Neural cell (in vitro differentiated cells): ENCODE data around the gene CLSTN3. TPM values are rescaled to one million over a fixed set of nuclear protein-coding genes. Genes with fewer than 3 reads are reported as not detected.

Experiments
- H2AFZ ChIP-seq: fragments of 200-600, 300-800 bp; sonication (generic), shearing (Covaris generic); 2 replicates; pipeline ENCODE4 v1.6.0; 2014; ENCODE audit warnings: low read depth, mild to moderate bottlenecking, antibody characterized with exemption, low read length, moderate library complexity
- H3F3A ChIP-seq: fragments of 200-600 bp; shearing (Covaris generic); 2 replicates; pipeline ENCODE4 v1.6.1; 2016; ENCODE audit warnings: mild to moderate bottlenecking, moderate library complexity, mixed read lengths, antibody characterized with exemption, low read length; ENCODE audit not compliant: insufficient read depth, poor library complexity, severe bottlenecking
- H3K27ac ChIP-seq: fragments of 200-600, 300-800 bp; sonication (generic), shearing (Covaris generic); 2 replicates; pipeline ENCODE4 v1.5.1; 2014; ENCODE audit warnings: mild to moderate bottlenecking, low read length, moderate library complexity
- H3K27me3 ChIP-seq: fragments of 300-800, 200-600 bp; sonication (generic), shearing (Covaris generic); 2 replicates; pipeline ENCODE4 v1.6.0; 2014; ENCODE audit warnings: mild to moderate bottlenecking, low read depth, low read length, moderate library complexity; ENCODE audit not compliant: insufficient read depth
- H3K36me3 ChIP-seq: fragments of 300-800, 200-600 bp; sonication (generic), shearing (Covaris generic); 2 replicates; pipeline ENCODE4 v1.5.1; 2014; ENCODE audit warnings: mild to moderate bottlenecking, antibody characterized with exemption, low read length, moderate library complexity; ENCODE audit not compliant: insufficient read depth
- H3K4me2 ChIP-seq: fragments of 300-800, 200-600 bp; sonication (generic), shearing (Covaris generic); 2 replicates; pipeline ENCODE4 v1.6.0; 2014; ENCODE audit warnings: mild to moderate bottlenecking, low read length
- H3K4me3 ChIP-seq: fragments of 300-800, 200-600 bp; sonication (generic), shearing (Covaris generic); 2 replicates; pipeline ENCODE4 v1.5.1; 2014; ENCODE audit warnings: mild to moderate bottlenecking, low read length, moderate library complexity
- H3K79me2 ChIP-seq: fragments of 200-600 bp; shearing (Covaris generic); replicated peaks from 2 replicates; pipeline ENCODE4 v1.6.0; 2014; ENCODE audit warnings: mild to moderate bottlenecking, low read length, moderate library complexity; ENCODE audit not compliant: insufficient read depth
- H3K9ac ChIP-seq: fragments of 300-800, 200-600 bp; sonication (generic), shearing (Covaris generic); 2 replicates; pipeline ENCODE4 v1.6.1; 2016; ENCODE audit warnings: mild to moderate bottlenecking, low read length, mixed read lengths
- H3K9me2 ChIP-seq: fragments of 200-600 bp; shearing (Covaris generic); 2 replicates; pipeline ENCODE4 v1.6.1; 2016; ENCODE audit warnings: mild to moderate bottlenecking, low read length, mixed read lengths; ENCODE audit not compliant: insufficient read depth
- H3K9me3 ChIP-seq: fragments of 200-600, 300-800 bp; sonication (generic), shearing (Covaris generic); 2 replicates; pipeline ENCODE4 v1.6.1; 2016; ENCODE audit warnings: mild to moderate bottlenecking, mixed run types, low read length, moderate library complexity, mixed read lengths
- H4K20me1 ChIP-seq: fragments of 200-600 bp; shearing (Covaris generic); 2 replicates; pipeline ENCODE4 v1.6.1; 2016; ENCODE audit warnings: mild to moderate bottlenecking, mixed run types; ENCODE audit not compliant: insufficient read depth
- EP300 ChIP-seq: fragments of 450-650 bp; conservative IDR thresholded peaks from 2 replicates; pipeline ENCODE4 v1.6.1; 2014; ENCODE audit warnings: antibody characterized with exemption, mild to moderate bottlenecking, moderate library complexity; ENCODE audit not compliant: poor library complexity, severe bottlenecking
- EZH2 ChIP-seq: fragments of 200-600, 300-800 bp; shearing (Covaris generic), sonication (generic); IDR thresholded peaks from 2 replicates; pipeline ENCODE4 v1.6.1; 2014; ENCODE audit warnings: antibody characterized with exemption, low read length, borderline replicate concordance, mild to moderate bottlenecking; ENCODE audit not compliant: insufficient read depth, poor library complexity, severe bottlenecking
- MXI1 ChIP-seq: fragments of 450-650 bp; conservative IDR thresholded peaks from 2 replicates; pipeline ENCODE4 v1.6.1; 2014; ENCODE audit warnings: antibody characterized with exemption, mild to moderate bottlenecking; ENCODE audit not compliant: poor library complexity, severe bottlenecking
- POLR2AphosphoS5 ChIP-seq: IDR thresholded peaks from 2 replicates; pipeline ENCODE4 v1.6.1; 2012
- RAD21 ChIP-seq: fragments of 450-650 bp; conservative IDR thresholded peaks from 2 replicates; pipeline ENCODE4 v1.6.1; 2014; ENCODE audit warnings: antibody characterized with exemption, mild to moderate bottlenecking, moderate library complexity
- REST ChIP-seq: IDR thresholded peaks from 2 replicates; pipeline ENCODE4 v1.6.1; 2012; ENCODE audit warnings: borderline replicate concordance
- SMC3 ChIP-seq: fragments of 450-650 bp; conservative IDR thresholded peaks from 2 replicates; pipeline ENCODE4 v1.6.1; 2014; ENCODE audit warnings: antibody characterized with exemption, mild to moderate bottlenecking, moderate library complexity; ENCODE audit not compliant: poor library complexity
- TAF1 ChIP-seq: IDR thresholded peaks from 2 replicates; pipeline ENCODE4 v1.6.1; 2012; ENCODE audit warnings: low read depth
- polyA plus RNA-seq: library from polyadenylated mRNA; depleted of rRNA; stranded (reverse); fragments of >200 nt; gene quantifications from 2 replicates; pipeline ENCODE4 v1.2.3, GENCODE V29; 2014
- TF ChIP-seq, protein P1 (sequence below): fragments of 450-650 bp; IDR thresholded peaks from 2 replicates; pipeline ENCODE4 v1.5.1; 2014; ENCODE audit warnings: antibody characterized with exemption, mild to moderate bottlenecking, moderate library complexity; ENCODE audit not compliant: poor library complexity, severe bottlenecking

Gene CLSTN3
- polyA plus RNA-seq, 1 donor from 2014 or later: 61.0 TPM

GRCh38 chr12:7203109-7203508, 72.9 kb downstream of the CLSTN3 start (continued):
- TF ChIP-seq SMC3: no peak

DNA sequence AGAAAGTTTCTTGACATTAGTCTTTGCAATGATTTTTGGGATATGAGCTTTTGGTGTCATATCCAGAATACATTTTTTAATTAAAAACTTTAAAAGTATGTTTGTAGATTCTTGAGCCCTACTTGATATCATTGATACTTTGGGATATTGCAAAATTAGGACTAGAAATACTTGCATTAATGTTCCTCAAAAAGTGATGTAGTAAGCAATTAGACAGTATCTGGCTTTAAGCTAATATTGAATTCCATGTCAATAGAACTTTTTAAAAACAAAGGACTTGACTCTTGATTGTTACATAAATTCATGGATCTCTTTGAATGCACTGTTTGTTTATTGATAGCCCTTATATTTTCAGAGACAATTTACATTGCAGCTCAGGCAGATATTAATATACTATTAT, 74.9 kb downstream of the CLSTN3 start:
- Histone ChIP-seq H3K36me3 (peaks cover 43% of the 10 kb centered on the region), H3K9ac (no peak overlapping the region), H2AFZ (no peak overlapping the region), H3K27me3 (no peaks in the 10 kb centered on the region), H3F3A (no peaks in the 10 kb centered on the region), H3K27ac (no peak overlapping the region), H3K79me2 (no peaks in the 10 kb centered on the region), H3K4me3 (no peak overlapping the region), H3K9me2 (no peaks in the 10 kb centered on the region), H4K20me1 (no peaks in the 10 kb centered on the region), H3K4me2 (no peak overlapping the region), H3K9me3 (no peaks in the 10 kb centered on the region)
- no peak for TF ChIP-seq POLR2AphosphoS5
- no peak for TF ChIP-seq REST
- no peak for TF ChIP-seq RAD21
- no peak for TF ChIP-seq SMC3
- no peak for TF ChIP-seq MXI1
- TF ChIP-seq, protein P1, sequence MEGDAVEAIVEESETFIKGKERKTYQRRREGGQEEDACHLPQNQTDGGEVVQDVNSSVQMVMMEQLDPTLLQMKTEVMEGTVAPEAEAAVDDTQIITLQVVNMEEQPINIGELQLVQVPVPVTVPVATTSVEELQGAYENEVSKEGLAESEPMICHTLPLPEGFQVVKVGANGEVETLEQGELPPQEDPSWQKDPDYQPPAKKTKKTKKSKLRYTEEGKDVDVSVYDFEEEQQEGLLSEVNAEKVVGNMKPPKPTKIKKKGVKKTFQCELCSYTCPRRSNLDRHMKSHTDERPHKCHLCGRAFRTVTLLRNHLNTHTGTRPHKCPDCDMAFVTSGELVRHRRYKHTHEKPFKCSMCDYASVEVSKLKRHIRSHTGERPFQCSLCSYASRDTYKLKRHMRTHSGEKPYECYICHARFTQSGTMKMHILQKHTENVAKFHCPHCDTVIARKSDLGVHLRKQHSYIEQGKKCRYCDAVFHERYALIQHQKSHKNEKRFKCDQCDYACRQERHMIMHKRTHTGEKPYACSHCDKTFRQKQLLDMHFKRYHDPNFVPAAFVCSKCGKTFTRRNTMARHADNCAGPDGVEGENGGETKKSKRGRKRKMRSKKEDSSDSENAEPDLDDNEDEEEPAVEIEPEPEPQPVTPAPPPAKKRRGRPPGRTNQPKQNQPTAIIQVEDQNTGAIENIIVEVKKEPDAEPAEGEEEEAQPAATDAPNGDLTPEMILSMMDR: no peak
- no peak for TF ChIP-seq TAF1
- no peak for TF ChIP-seq EP300
- TF ChIP-seq EZH2: no peak

DNA sequence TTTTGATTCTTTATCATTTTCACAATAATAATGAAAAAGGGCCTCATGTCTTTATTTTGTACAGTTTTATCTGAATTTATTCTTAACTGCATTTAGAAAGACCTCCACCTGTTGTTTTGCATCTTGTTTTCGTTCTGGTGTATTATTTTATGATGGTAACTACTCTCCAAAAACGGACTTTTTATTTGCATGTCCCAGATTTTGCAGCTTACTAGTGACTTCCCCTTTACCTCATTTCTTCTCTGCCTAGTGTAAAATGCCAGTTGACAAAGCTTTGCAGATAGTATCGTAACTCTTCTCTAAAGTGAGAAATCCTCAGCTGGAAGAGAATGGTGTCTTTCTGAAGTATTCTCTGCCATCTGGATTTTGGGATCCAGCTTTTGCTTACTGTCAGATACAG, 76.5 kb downstream of the CLSTN3 start:
- Histone ChIP-seq H3K9me3 (no peaks in the 10 kb centered on the region), H3K27ac (no peak overlapping the region), H3K36me3 (peaks cover 46% of the 10 kb centered on the region), H3K4me2 (no peak overlapping the region), H3K79me2 (no peaks in the 10 kb centered on the region), H4K20me1 (no peaks in the 10 kb centered on the region), H2AFZ (no peak overlapping the region), H3K9me2 (no peaks in the 10 kb centered on the region), H3K4me3 (no peak overlapping the region), H3K9ac (no peak overlapping the region), H3K27me3 (no peaks in the 10 kb centered on the region), H3F3A (no peaks in the 10 kb centered on the region)
- TF ChIP-seq TAF1 (no peak), EZH2 (no peak), POLR2AphosphoS5 (no peak), EP300 (no peak), REST (no peak)
